Natural killer cell (primary cell): ENCODE results near the gene PKD2L2. TPM values are rescaled to one million over a fixed set of nuclear protein-coding genes. Genes with fewer than 3 reads are reported as not detected.
"Not testable (repeated sequence)": the region's sequence is repeated elsewhere in the genome, so short reads cannot be mapped to it uniquely, and the experiment has no call there.

ENCODE experiments used
- ATAC-seq, 3 donors: fragments of 150-1000 bp in 2 of 3; fragments of 200-7000 bp in 1 of 3; cut with Tn5 transposase; 1 replicate in 1 of 3; 2 replicates in 2 of 3; pipeline ENCODE4 v1.10.0; 2021; ENCODE audit warnings: mild to moderate bottlenecking in 2 of 3, moderate library complexity in 2 of 3
- DNase-seq, 2 donors: peaks; one replicate each; pipeline versions ENCODE4 v3.0.0 to v3.0.0-alpha.2; 2013 to 2021; ENCODE audit warnings: mixed read lengths in 1 of 2
- H3K27ac ChIP-seq: one replicate; pipeline ENCODE4 v1.5.1; 2013; ENCODE audit warnings: mild to moderate bottlenecking, low read length
- H3K27me3 ChIP-seq: one replicate; pipeline ENCODE4 v1.6.1; 2013; ENCODE audit warnings: low read length; ENCODE audit not compliant: control insufficient read depth, insufficient read depth
- H3K36me3 ChIP-seq: one replicate; pipeline ENCODE4 v1.6.1; 2013; ENCODE audit warnings: low read length; ENCODE audit not compliant: control insufficient read depth, insufficient read depth
- H3K4me1 ChIP-seq: one replicate; pipeline ENCODE4 v1.6.1; 2013; ENCODE audit warnings: low read length; ENCODE audit not compliant: control insufficient read depth, insufficient read depth
- H3K4me3 ChIP-seq: one replicate; pipeline ENCODE4 v1.5.1; 2013; ENCODE audit warnings: low read length
- H3K9me3 ChIP-seq: one replicate; pipeline ENCODE4 v1.6.1; 2013; ENCODE audit warnings: low read length; ENCODE audit not compliant: control insufficient read depth, insufficient read depth
- H3K27ac Mint-ChIP-seq, 2 donors: one replicate each; pipeline ENCODE4 v1.8.0; 2022; ENCODE audit warnings: mild to moderate bottlenecking in 2 of 2, mixed read lengths in 2 of 2, moderate library complexity in 1 of 2
- H3K27me3 Mint-ChIP-seq, 2 donors: one replicate each; pipeline ENCODE4 v1.8.0; 2022; ENCODE audit warnings: low read depth in 2 of 2, mixed read lengths in 2 of 2
- H3K36me3 Mint-ChIP-seq: one replicate; pipeline ENCODE4 v1.8.0; 2022; ENCODE audit warnings: mixed read lengths
- H3K4me1 Mint-ChIP-seq, 2 donors: one replicate each; pipeline ENCODE4 v1.8.0; 2022; ENCODE audit warnings: mixed read lengths in 2 of 2
- H3K4me3 Mint-ChIP-seq: one replicate; pipeline ENCODE4 v1.8.0; 2022; ENCODE audit warnings: mild to moderate bottlenecking, moderate library complexity, mixed read lengths
- H3K9me3 Mint-ChIP-seq, 2 donors: one replicate each; pipeline ENCODE4 v1.8.0; 2022; ENCODE audit warnings: mixed read lengths in 2 of 2
- whole genome bisulfite sequencing: methylation state at CpG from one replicate; pipeline ENCODE4 v1.1.7; 2013; ENCODE audit warnings: missing lambda C conversion rate; ENCODE audit not compliant: insufficient coverage; 5-methylcytosine and 5-hydroxymethylcytosine counted together
- intact Hi-C: fragments of 100-400 bp; cut with micrococcal nuclease; formaldehyde crosslinking; loops from one replicate; pipeline ENCODE4 v1.14.2; 2022
- total RNA-seq, 4 donors: library from RNA; stranded (reverse); fragments of 120-200 nt in 1 of 4; gene quantifications; one replicate each; pipeline versions ENCODE4 v1.2.3 to v1.2.4, GENCODE V29; 2013 to 2022
- TF ChIP-seq, protein P1 (sequence below): fragments of 200-600 bp; IDR thresholded peaks from one replicate; pipeline ENCODE4 v1.8.0; 2022; ENCODE audit warnings: antibody characterized with exemption

PKD2L2 gene
- total RNA-seq, 3 donors from 2014 or later (not counting 1 experiment from before 2014, with no cell fraction given): 0.78 TPM; not detected in 2

DNA sequence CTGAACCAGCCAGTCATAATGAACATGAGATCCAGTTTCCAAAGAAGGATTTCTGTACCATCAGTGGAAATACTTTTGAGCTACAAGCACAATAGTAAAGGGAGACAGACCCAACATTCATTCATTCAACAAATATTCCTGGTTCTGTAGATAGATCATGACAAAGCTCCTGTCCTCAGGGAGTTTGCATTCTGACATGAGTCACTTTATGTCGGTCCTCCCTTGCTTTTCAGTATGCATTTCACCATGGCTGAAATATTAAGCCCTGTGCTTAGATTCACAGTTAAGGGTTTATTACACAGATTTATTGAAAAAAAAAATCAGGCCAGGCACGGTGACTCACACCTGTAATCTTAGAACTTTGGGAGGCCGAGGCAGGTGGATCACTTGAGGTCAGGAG is 27.0 kb upstream of the PKD2L2 start:
- Histone ChIP-seq H3K27me3 (no peaks in the 10 kb centered on the region), H3K36me3 (no peaks in the 10 kb centered on the region), H3K4me1 (peaks cover 2% of the 10 kb centered on the region), H3K4me3 (no peak overlapping the region), H3K9me3 (no peaks in the 10 kb centered on the region), H3K27ac (no peak overlapping the region)
- Mint-ChIP-seq H3K4me1 (peaks cover 11 to 14% of the 10 kb centered on the region in 2 donors), H3K4me3 (no peak overlapping the region), H3K9me3 (no peaks in the 10 kb centered on the region), H3K27ac (no peak overlapping the region), H3K36me3 (no peaks in the 10 kb centered on the region), H3K27me3 (no peaks in the 10 kb centered on the region)
- no peak for ATAC-seq
- intact Hi-C loops: no loop called here
- 94% methylated on average over 3 of the region's 3 CpGs for WGBS
- DNase-seq: no peak
- TF ChIP-seq, protein P1, sequence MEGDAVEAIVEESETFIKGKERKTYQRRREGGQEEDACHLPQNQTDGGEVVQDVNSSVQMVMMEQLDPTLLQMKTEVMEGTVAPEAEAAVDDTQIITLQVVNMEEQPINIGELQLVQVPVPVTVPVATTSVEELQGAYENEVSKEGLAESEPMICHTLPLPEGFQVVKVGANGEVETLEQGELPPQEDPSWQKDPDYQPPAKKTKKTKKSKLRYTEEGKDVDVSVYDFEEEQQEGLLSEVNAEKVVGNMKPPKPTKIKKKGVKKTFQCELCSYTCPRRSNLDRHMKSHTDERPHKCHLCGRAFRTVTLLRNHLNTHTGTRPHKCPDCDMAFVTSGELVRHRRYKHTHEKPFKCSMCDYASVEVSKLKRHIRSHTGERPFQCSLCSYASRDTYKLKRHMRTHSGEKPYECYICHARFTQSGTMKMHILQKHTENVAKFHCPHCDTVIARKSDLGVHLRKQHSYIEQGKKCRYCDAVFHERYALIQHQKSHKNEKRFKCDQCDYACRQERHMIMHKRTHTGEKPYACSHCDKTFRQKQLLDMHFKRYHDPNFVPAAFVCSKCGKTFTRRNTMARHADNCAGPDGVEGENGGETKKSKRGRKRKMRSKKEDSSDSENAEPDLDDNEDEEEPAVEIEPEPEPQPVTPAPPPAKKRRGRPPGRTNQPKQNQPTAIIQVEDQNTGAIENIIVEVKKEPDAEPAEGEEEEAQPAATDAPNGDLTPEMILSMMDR: no peak

DNA sequence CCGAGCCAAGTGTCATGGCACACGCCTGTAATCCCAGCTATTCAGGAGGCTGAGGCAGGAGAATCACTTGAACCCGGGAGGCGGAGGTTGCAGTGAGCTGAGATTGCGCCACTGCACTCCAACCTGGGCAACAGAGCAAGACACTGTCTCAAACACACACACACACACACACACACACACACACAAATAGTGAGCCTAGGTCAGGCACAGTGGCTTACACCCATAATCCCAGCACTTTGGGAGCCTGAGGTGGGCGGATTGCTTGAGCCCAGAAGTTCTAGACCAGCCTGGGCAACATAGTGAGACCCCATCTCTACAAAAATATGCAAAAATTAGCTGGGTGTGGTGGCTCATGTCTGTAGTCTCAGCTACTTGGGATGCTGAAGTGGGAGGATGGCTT is 25.6 kb upstream of the PKD2L2 start:
- H3K27ac ChIP-seq, H3K9me3 Mint-ChIP-seq, H3K27ac Mint-ChIP-seq, H3K36me3 Mint-ChIP-seq, ATAC-seq, H3K27me3 Mint-ChIP-seq, H3K36me3 ChIP-seq, H3K9me3 ChIP-seq, intact Hi-C loops, H3K4me1 ChIP-seq, H3K4me3 ChIP-seq, H3K4me3 Mint-ChIP-seq, H3K4me1 Mint-ChIP-seq, H3K27me3 ChIP-seq, DNase-seq: not testable (repeated sequence)
- 87% methylated on average over 6 of the region's 6 CpGs for WGBS

DNA sequence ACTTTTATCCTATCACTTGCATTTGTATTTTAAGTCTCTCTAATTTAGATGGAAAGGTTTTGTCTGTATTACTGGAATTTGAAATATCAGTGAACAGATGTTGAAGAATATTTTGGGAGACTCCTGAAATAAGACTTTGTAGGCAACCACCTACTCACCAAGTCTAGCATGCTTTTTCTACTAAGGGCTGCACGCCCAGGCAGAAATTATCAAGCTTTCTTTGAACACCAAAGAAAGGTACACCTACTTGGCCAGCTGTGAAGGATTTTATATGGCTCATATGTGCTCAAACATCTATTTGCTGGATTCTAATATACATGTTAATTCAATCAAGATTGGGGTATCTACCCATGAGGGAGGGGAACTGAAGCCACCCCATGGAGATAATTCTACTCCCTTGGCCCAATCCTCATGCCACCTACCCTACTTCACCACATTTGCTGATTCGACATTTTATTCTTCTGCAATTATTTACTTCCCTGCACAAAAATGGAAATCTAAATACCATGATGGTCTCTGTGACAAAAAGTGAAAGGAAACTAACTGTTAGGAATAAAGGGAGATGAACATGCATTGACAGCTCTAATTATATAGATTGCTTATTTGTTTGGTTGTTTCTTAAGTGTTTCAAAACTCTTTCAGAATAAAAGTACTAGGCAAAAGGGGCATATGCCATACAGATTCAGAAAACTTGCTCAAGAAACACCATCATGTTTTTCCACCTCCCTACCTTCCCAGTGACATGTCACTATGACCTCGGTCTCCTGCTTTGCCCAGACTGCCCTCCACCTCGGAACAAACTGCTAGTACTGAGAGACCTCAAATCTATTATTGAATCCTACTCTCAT is 22.5 kb upstream of the PKD2L2 start:
- no peaks in the 10 kb centered on the region for H3K4me1 ChIP-seq
- H3K4me3 Mint-ChIP-seq: no peak overlapping the region
- H3K36me3 ChIP-seq: no peaks in the 10 kb centered on the region
- intact Hi-C loops: no loop called here
- no peaks in the 10 kb centered on the region for H3K9me3 Mint-ChIP-seq
- TF ChIP-seq, protein P1: no peak
- WGBS: 90% methylated on average over 3 of the region's 4 CpGs
- H3K4me3 ChIP-seq: no peak overlapping the region
- no peak for DNase-seq
- H3K36me3 Mint-ChIP-seq: no peaks in the 10 kb centered on the region
- no peak overlapping the region for H3K27ac ChIP-seq
- ATAC-seq: no peak
- no peaks in the 10 kb centered on the region for H3K27me3 ChIP-seq
- no peaks in the 10 kb centered on the region for H3K27me3 Mint-ChIP-seq
- H3K9me3 ChIP-seq: no peaks in the 10 kb centered on the region
- no peak overlapping the region for H3K27ac Mint-ChIP-seq
- peaks cover 0 to 4% of the 10 kb centered on the region in 2 donors for H3K4me1 Mint-ChIP-seq

DNA sequence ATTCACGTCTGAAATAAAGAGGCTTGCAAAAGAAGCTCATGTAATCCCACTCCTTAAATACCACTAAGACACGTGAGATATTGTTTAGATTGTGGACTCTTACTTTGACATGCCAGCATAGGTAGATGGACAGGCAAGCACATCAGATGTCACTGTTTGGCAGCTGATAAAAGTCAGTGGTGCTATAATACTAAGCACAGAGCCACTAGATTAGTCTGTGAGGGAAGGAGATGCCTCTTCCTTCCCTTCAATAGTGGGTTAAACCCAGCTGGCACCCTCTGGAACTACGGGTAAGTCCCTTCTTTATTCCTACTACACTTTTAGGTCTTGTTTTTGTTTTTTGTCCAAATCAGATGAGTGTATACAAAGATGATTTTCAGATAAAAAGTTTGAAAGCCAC is 21.6 kb upstream of the PKD2L2 start, which contains the start of gene MYOT:
Gene MYOT (plus strand): TSS at position 197 of the 400 bp plus-strand sequence. CDS start 2,792 bp downstream, outside the sequence.
- WGBS: no CpG with 5 or more reads among the region's 3 CpGs
- no peaks in the 10 kb centered on the region for H3K9me3 ChIP-seq
- ATAC-seq (no peak), DNase-seq (no peak)
- TF ChIP-seq, protein P1: no peak
- H3K4me1 ChIP-seq: no peaks in the 10 kb centered on the region
- no peaks in the 10 kb centered on the region for H3K36me3 Mint-ChIP-seq
- no peaks in the 10 kb centered on the region for H3K4me1 Mint-ChIP-seq
- H3K4me3 Mint-ChIP-seq: no peak within 1 kb of the TSS
- no peaks in the 10 kb centered on the region for H3K9me3 Mint-ChIP-seq
- no peaks in the 10 kb centered on the region for H3K27me3 Mint-ChIP-seq
- H3K27ac Mint-ChIP-seq: no peak within 1 kb of the TSS
- no peak within 1 kb of the TSS for H3K27ac ChIP-seq
- H3K36me3 ChIP-seq: no peaks in the 10 kb centered on the region
- intact Hi-C loops: no loop called here
- H3K4me3 ChIP-seq: no peak within 1 kb of the TSS
- H3K27me3 ChIP-seq: no peaks in the 10 kb centered on the region
